Endothelial cell (in vitro differentiated cells): ENCODE data around the gene HAGHL. TPM values are rescaled to one million over a fixed set of nuclear protein-coding genes. Genes with fewer than 3 reads are reported as not detected.

ENCODE experiments used
- DNase-seq: peaks from one replicate; pipeline ENCODE4 v3.0.0; 2021; ENCODE audit warnings: low spot score
- H3K27ac Mint-ChIP-seq: one replicate; pipeline ENCODE4 v1.8.0; 2021; ENCODE audit warnings: mixed read lengths, inconsistent platforms; ENCODE audit not compliant: unreplicated experiment
- H3K27me3 Mint-ChIP-seq: one replicate; pipeline ENCODE4 v1.8.0; 2021; ENCODE audit warnings: mild to moderate bottlenecking, moderate library complexity, mixed read lengths, inconsistent platforms; ENCODE audit not compliant: unreplicated experiment
- H3K36me3 Mint-ChIP-seq: one replicate; pipeline ENCODE4 v1.8.0; 2021; ENCODE audit warnings: mild to moderate bottlenecking, low read depth, mixed read lengths, inconsistent platforms; ENCODE audit not compliant: unreplicated experiment
- H3K4me1 Mint-ChIP-seq: one replicate; pipeline ENCODE4 v1.8.0; 2021; ENCODE audit warnings: mild to moderate bottlenecking, mixed read lengths, inconsistent platforms; ENCODE audit not compliant: unreplicated experiment
- H3K4me3 Mint-ChIP-seq: one replicate; pipeline ENCODE4 v1.8.0; 2021; ENCODE audit warnings: mild to moderate bottlenecking, mixed read lengths, inconsistent platforms; ENCODE audit not compliant: unreplicated experiment
- H3K9me3 Mint-ChIP-seq: one replicate; pipeline ENCODE4 v1.8.0; 2021; ENCODE audit warnings: mixed read lengths, inconsistent platforms; ENCODE audit not compliant: unreplicated experiment
- CTCF ChIP-seq: fragments of 200-600 bp; sonication (generic); IDR thresholded peaks from one replicate; pipeline ENCODE4 v1.5.0; 2021; ENCODE audit warnings: antibody characterized with exemption; ENCODE audit not compliant: unreplicated experiment
- total RNA-seq: library from RNA; stranded (reverse); fragmentation: NEBNext Ultra II Directional; extraction: Animal tissue kit (Norgen Biotek cat#: 25700); gene quantifications from one replicate; pipeline ENCODE4 v1.2.1, GENCODE V29; 2021; ENCODE audit not compliant: unreplicated experiment

Gene HAGHL
- total RNA-seq, 1 donor from 2014 or later, result 1.5 TPM

GRCh38 chr16:763369-764183 lies 36.7 kb downstream of the HAGHL start:
- Mint-ChIP-seq H3K4me1 (no peaks in the 10 kb centered on the region), H3K27ac (no peak overlapping the region), H3K9me3 (no peaks in the 10 kb centered on the region), H3K27me3 (peaks cover 4% of the 10 kb centered on the region), H3K4me3 (no peak overlapping the region), H3K36me3 (no peaks in the 10 kb centered on the region)
- DNase-seq, result no peak
- no peak for TF ChIP-seq CTCF

- Mint-ChIP-seq H3K4me3 (no peak overlapping the region), H3K27ac (no peak overlapping the region), H3K9me3 (no peaks in the 10 kb centered on the region), H3K36me3 (no peaks in the 10 kb centered on the region), H3K4me1 (no peaks in the 10 kb centered on the region), H3K27me3 (peaks cover 4% of the 10 kb centered on the region)
- no peak for DNase-seq
- no peak for TF ChIP-seq CTCF
Observed at GRCh38 chr16:764184-764750, 37.4 kb downstream of the HAGHL start.

GRCh38 chr16:764848-765487 lies 38.1 kb downstream of the HAGHL start:
- H3K27me3 Mint-ChIP-seq, result peaks cover 4% of the 10 kb centered on the region
- no peak overlapping the region for H3K27ac Mint-ChIP-seq
- no peaks in the 10 kb centered on the region for H3K9me3 Mint-ChIP-seq
- no peak overlapping the region for H3K4me3 Mint-ChIP-seq
- H3K4me1 Mint-ChIP-seq, result no peaks in the 10 kb centered on the region
- no peak for TF ChIP-seq CTCF
- DNase-seq, result no peak
- H3K36me3 Mint-ChIP-seq, result no peaks in the 10 kb centered on the region

GRCh38 chr16:765488-765865 lies 38.6 kb downstream of the HAGHL start:
- DNase-seq, result no peak
- Mint-ChIP-seq H3K4me3 (no peak overlapping the region), H3K36me3 (no peaks in the 10 kb centered on the region), H3K27me3 (peaks cover 4% of the 10 kb centered on the region), H3K4me1 (no peaks in the 10 kb centered on the region), H3K27ac (no peak overlapping the region), H3K9me3 (no peaks in the 10 kb centered on the region)
- no peak for TF ChIP-seq CTCF
